GM12878 (cell line): ENCODE results near the gene CMTM5. TPM values are rescaled to one million over a fixed set of nuclear protein-coding genes. Genes with fewer than 3 reads are reported as not detected.

Source experiments
- ATAC-seq: fragments of 200-7000 bp; cut with Tn5 transposase; 3 replicates; pipeline ENCODE4 v1.9.1; 2020; ENCODE audit warnings: mild to moderate bottlenecking, moderate library complexity
- BruUV-seq: library from RNA; stranded (reverse); fragments of 400-500 nt; replicated peaks from 2 replicates; lab custom pipeline; 2021; lab: Mats Ljungman, UMichigan
- CTCF ChIA-PET: fragments of 300-600 bp; sonication (Branson Sonifier 250); formaldehyde crosslinking; extraction: SDS; loops from one replicate; lab custom pipeline; 2021; ENCODE audit warnings: inconsistent platforms; lab: Yijun Ruan, JAX
- POLR2A ChIA-PET: fragments of 350-600 bp; formaldehyde crosslinking; extraction: SDS; loops from one replicate; lab custom pipeline; 2021; ENCODE audit warnings: inconsistent platforms; lab: Charles Lee
- RAD21 ChIA-PET: fragments of 300-600 bp; sonication (Branson Sonifier 250); formaldehyde crosslinking; loops from one replicate; lab custom pipeline; 2023; ENCODE audit warnings: antibody characterized with exemption; ENCODE audit not compliant: unreplicated experiment; lab: Charles Lee
- SMC1A ChIA-PET: fragments of 300-600 bp; sonication (Branson Sonifier 250); formaldehyde crosslinking; loops from one replicate; lab custom pipeline; 2023; ENCODE audit not compliant: unreplicated experiment, uncharacterized antibody; lab: Charles Lee
- DNase-seq: peaks from one replicate; pipeline ENCODE4 v3.0.0-alpha.2; 2011; ENCODE audit warnings: low read depth, low spot score
- FAIRE-seq: peaks from 3 replicates; lab custom pipeline; 2011; peaks lifted over from hg19 to GRCh38; lab: Jason Lieb, UNC
- H2AFZ ChIP-seq: 2 replicates; pipeline ENCODE4 v1.6.0; 2011; ENCODE audit warnings: low read depth, low read length, control low read depth; ENCODE audit not compliant: control insufficient read depth
- H3K27ac ChIP-seq: 2 replicates; pipeline ENCODE4 v1.5.1; 2011; ENCODE audit warnings: control low read depth; ENCODE audit not compliant: control insufficient read depth, insufficient read depth
- H3K27me3 ChIP-seq, 2 experiments: replicated peaks in 1 of 2; 2 replicates each; pipeline versions ENCODE4 v1.6.0 to v1.6.1; 2011; ENCODE audit warnings: low read length in 1 of 2; ENCODE audit not compliant: control insufficient read depth in 2 of 2, insufficient read depth in 2 of 2
- H3K36me3 ChIP-seq, 2 experiments: 2 replicates each; pipeline ENCODE4 v1.5.1; 2011; ENCODE audit warnings: low read length in 1 of 2; ENCODE audit not compliant: control insufficient read depth in 2 of 2, insufficient read depth in 2 of 2
- H3K4me1 ChIP-seq: 2 replicates; pipeline ENCODE4 v1.6.1; 2011; ENCODE audit warnings: mild to moderate bottlenecking, low read length, moderate library complexity, mixed read lengths; ENCODE audit not compliant: control insufficient read depth, insufficient read depth
- H3K4me2 ChIP-seq: 2 replicates; pipeline ENCODE4 v1.6.0; 2011; ENCODE audit warnings: control low read depth; ENCODE audit not compliant: control insufficient read depth, insufficient read depth
- H3K4me3 ChIP-seq: fragments of 200-600 bp; sonication (generic); 2 replicates; pipeline ENCODE4 v1.5.1; 2016
- H3K79me2 ChIP-seq: 2 replicates; pipeline ENCODE4 v1.6.0; 2011; ENCODE audit warnings: low read length; ENCODE audit not compliant: control insufficient read depth, insufficient read depth
- H3K9ac ChIP-seq: 2 replicates; pipeline ENCODE4 v1.8.0; 2011; ENCODE audit warnings: low read length, control low read depth, mixed read lengths; ENCODE audit not compliant: control insufficient read depth, insufficient read depth
- H3K9me3 ChIP-seq: replicated peaks from 3 replicates; pipeline ENCODE4 v1.5.1; 2011; ENCODE audit warnings: mild to moderate bottlenecking, low read length; ENCODE audit not compliant: control insufficient read depth, insufficient read depth
- H4K20me1 ChIP-seq: 2 replicates; pipeline ENCODE4 v1.6.0; 2011; ENCODE audit not compliant: control insufficient read depth, insufficient read depth
- CREB1 ChIP-seq: IDR thresholded peaks from 2 replicates; pipeline ENCODE4 v1.6.1; 2012; ENCODE audit warnings: low read depth, mild to moderate bottlenecking, inconsistent platforms
- GATAD2B ChIP-seq: fragments of 450-650 bp; conservative IDR thresholded peaks from 2 replicates; pipeline ENCODE4 v1.6.1; 2017; ENCODE audit warnings: low read depth, mild to moderate bottlenecking, moderate library complexity
- MXI1 ChIP-seq: fragments of 150-350 bp; IDR thresholded peaks from 2 replicates; pipeline ENCODE4 v1.6.1; 2011; ENCODE audit warnings: low read depth, mild to moderate bottlenecking, inconsistent platforms, low read length, improper control_type of control experiment
- RAD21 ChIP-seq: IDR thresholded peaks from 2 replicates; pipeline ENCODE4 v1.6.1; 2011; ENCODE audit warnings: mild to moderate bottlenecking, low read depth, low read length, moderate library complexity; ENCODE audit not compliant: insufficient read depth
- RAD51 ChIP-seq: fragments of 450-650 bp; IDR thresholded peaks from 2 replicates; pipeline ENCODE4 v1.6.1; 2016; ENCODE audit warnings: moderate library complexity, mild to moderate bottlenecking, inconsistent platforms
- RUNX3 ChIP-seq: IDR thresholded peaks from 2 replicates; pipeline ENCODE4 v1.6.1; 2012; ENCODE audit warnings: low read length, inconsistent platforms
- SMC3 ChIP-seq: IDR thresholded peaks from 2 replicates; pipeline ENCODE4 v1.6.1; 2011; ENCODE audit warnings: low read length, improper control_type of control experiment, borderline replicate concordance
- SPI1 ChIP-seq: IDR thresholded peaks from 2 replicates; pipeline ENCODE4 v1.6.1; 2011; ENCODE audit warnings: low read depth, mild to moderate bottlenecking, low read length, moderate library complexity, borderline replicate concordance; ENCODE audit not compliant: insufficient read depth
- SUPT20H ChIP-seq: IDR thresholded peaks from 2 replicates; pipeline ENCODE4 v1.6.1; 2011; ENCODE audit warnings: low read depth, mild to moderate bottlenecking, low read length, moderate library complexity, borderline replicate concordance; ENCODE audit not compliant: control insufficient read depth
- YY1 ChIP-seq: IDR thresholded peaks from 2 replicates; pipeline ENCODE4 v1.6.1; 2011; ENCODE audit warnings: low read depth, mild to moderate bottlenecking, low read length
- WGBS: methylation state at CpG from one replicate; pipeline ENCODE4 v1.1.6; 2016; ENCODE audit warnings: low lambda C conversion rate; ENCODE audit not compliant: insufficient replicate concordance, insufficient coverage; ENCODE audit errors: missing lambda C conversion rate; 5-methylcytosine and 5-hydroxymethylcytosine counted together
- in situ Hi-C: fragments of 300-500 bp; cut with MboI; formaldehyde crosslinking; loops from 9 replicates; pipeline ENCODE4 v1.14.3; 2018; ENCODE audit warnings: mixed read lengths
- intact Hi-C: fragments of 100-400 bp; cut with micrococcal nuclease; formaldehyde crosslinking; loops from one replicate; pipeline ENCODE4 v1.14.2; 2022; ENCODE audit not compliant: unreplicated experiment
- polyA plus RNA-seq, 11 experiments: library from polyadenylated mRNA; depleted of rRNA in 4 of 11; unstranded in 6 of 11; stranded (reverse) in 5 of 11; fragments of >200 nt; fragmentation: Nextera tagmentation in 4 of 11; fragmentation: Illumina TruSeq in 1 of 11; extraction: Ambion mirVana in 4 of 11; extraction: Trizol in 1 of 11; gene quantifications; 1 replicate in 1 of 11; 2 replicates in 10 of 11; pipeline versions ENCODE4 v1.2.1 to v1.2.3, GENCODE V29; 2011 to 2016; ENCODE audit warnings: inconsistent platforms in 2 of 11, missing spikeins in 2 of 11, low read depth in 1 of 11
- total RNA-seq, 4 experiments: library from RNA; depleted of rRNA in 3 of 4; stranded (reverse); fragments of >200 nt in 3 of 4; fragmentation: Illumina TruSeq in 1 of 4; extraction: Trizol in 1 of 4; gene quantifications; 2 replicates each; pipeline versions ENCODE4 v1.2.1 to v1.2.3, GENCODE V29; 2013 to 2021
- TF ChIP-seq, protein P1 (sequence below), 3 experiments: IDR thresholded peaks in 2 of 3; conservative IDR thresholded peaks in 1 of 3; 2 replicates each; pipeline ENCODE4 v1.5.1; 2011; ENCODE audit warnings: low read depth in 3 of 3, low read length in 3 of 3, mild to moderate bottlenecking in 3 of 3, control low read depth in 2 of 3, moderate library complexity in 2 of 3, inconsistent platforms in 1 of 3, mixed read lengths in 1 of 3; ENCODE audit not compliant: control insufficient read depth in 2 of 3, insufficient read depth in 1 of 3; ENCODE audit errors: extremely low read depth in 1 of 3
- TF ChIP-seq, protein P2 (sequence below): IDR thresholded peaks from 2 replicates; pipeline ENCODE4 v1.6.1; 2011; ENCODE audit warnings: low read depth, low read length, improper control_type of control experiment, borderline replicate concordance

CMTM5 gene
- total and polyA plus RNA-seq, 10 of the 15 experiments (the other 5 are each of a cell fraction or from before 2014, with no cell fraction given): not detected

DNA sequence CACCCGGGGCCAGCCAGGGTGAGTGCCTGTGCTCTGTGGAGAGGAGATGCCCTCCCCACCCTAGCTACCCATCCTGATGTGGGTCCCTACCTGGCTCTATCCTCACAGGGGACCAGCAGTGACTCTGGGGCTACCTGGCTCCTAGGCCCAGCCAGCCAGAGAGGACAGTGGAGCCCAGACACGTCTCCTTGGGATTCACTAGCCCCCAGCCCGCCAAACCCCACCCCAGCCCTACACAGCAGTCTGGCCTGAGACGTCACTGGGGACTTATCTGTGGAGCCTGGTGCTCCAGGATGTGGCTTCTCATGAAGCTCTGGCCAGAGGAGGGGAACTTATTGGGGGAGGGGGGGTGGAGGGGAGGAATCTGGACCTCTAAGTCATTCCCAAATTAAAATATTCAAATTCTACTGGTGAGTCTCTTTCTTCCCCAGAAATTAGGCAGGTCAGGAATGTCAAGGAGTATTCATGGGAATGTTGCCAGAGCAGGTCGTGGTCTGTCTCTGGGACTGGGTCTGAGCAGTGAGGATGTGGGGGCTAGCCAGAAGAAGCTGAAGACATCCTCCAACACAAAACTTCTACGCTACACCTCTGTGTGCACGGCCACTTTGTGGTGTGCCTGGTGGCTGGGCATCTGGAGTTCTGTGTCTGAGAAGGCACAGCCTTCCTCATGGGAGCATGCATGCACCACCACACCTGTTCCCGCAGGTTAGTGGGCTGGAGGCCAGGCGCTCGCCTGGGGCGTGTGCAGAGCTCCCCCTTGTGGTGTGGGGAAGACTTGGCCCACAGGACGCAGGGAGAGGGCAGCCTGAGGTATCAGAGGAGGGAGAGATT is 2.7 kb downstream of the CMTM5 start:
- DNase-seq (peak; percentile 3), FAIRE-seq (peak; percentile 86), ATAC-seq (peak; percentile 96)
- ChIA-PET POLR2A (interaction anchor here (0.6 kb wide), 1 partner anchor 172 kb away, joined by 3 read pairs; no protein-coding TSS in a partner anchor), RAD21 (interaction anchor here (0.7 to 2.3 kb wide), 11 partner anchors 51 to 393 kb away, joined by 3 to 9 read pairs (median 5); partner anchors contain the start of gene PABPN1), SMC1A (interaction anchor here (0.9 to 2.1 kb wide), 9 partner anchors 53 to 303 kb away, joined by 3 to 14 read pairs (median 4); partner anchors contain the start of genes HOMEZ and PABPN1), CTCF (interaction anchor here (0.6 to 5.7 kb wide), 31 partner anchors 9 to 322 kb away, joined by 3 to 52 read pairs (median 4); partner anchors contain the start of genes C14orf119 and CEBPE)
- Histone ChIP-seq H3K4me1 (no peaks in the 10 kb centered on the region), H2AFZ (no peak overlapping the region), H3K9ac (no peak overlapping the region), H3K27me3 (no peaks in the 10 kb centered on the region; a peak in 1 of 4 replicates), H3K79me2 (no peaks in the 10 kb centered on the region), H3K9me3 (no peaks in the 10 kb centered on the region), H3K4me2 (no peak overlapping the region), H3K4me3 (no peak overlapping the region), H4K20me1 (no peaks in the 10 kb centered on the region), H3K27ac (no peak overlapping the region), H3K36me3 (no peaks in the 10 kb centered on the region)
- WGBS: 21% methylated on average over 11 of the region's 12 CpGs
- in situ Hi-C loops: loop anchor here (5.0 kb wide), 1 partner anchor 117 kb away; no protein-coding TSS in a partner anchor
- BruUV-seq: no TSS peak
- intact Hi-C loops: loop anchor here (1.0 to 2.0 kb wide), 3 partner anchors 51 to 259 kb away; no protein-coding TSS in a partner anchor
- TF ChIP-seq, protein P1, sequence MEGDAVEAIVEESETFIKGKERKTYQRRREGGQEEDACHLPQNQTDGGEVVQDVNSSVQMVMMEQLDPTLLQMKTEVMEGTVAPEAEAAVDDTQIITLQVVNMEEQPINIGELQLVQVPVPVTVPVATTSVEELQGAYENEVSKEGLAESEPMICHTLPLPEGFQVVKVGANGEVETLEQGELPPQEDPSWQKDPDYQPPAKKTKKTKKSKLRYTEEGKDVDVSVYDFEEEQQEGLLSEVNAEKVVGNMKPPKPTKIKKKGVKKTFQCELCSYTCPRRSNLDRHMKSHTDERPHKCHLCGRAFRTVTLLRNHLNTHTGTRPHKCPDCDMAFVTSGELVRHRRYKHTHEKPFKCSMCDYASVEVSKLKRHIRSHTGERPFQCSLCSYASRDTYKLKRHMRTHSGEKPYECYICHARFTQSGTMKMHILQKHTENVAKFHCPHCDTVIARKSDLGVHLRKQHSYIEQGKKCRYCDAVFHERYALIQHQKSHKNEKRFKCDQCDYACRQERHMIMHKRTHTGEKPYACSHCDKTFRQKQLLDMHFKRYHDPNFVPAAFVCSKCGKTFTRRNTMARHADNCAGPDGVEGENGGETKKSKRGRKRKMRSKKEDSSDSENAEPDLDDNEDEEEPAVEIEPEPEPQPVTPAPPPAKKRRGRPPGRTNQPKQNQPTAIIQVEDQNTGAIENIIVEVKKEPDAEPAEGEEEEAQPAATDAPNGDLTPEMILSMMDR (IDR thresholded peaks at IDR 0.05 in 2 of 3, conservative IDR thresholded peaks at IDR 0.05 in 1 of 3; ENCODE audit: control insufficient read depth in 2 of 3, extremely low read depth in 1 of 3, insufficient read depth in 1 of 3, low read depth in 3 of 3, low read length in 3 of 3): peak; percentile 92 to 97 (median 95); a peak in 5 of 6 replicates
- no peak for TF ChIP-seq CREB1
- TF ChIP-seq, protein P2, sequence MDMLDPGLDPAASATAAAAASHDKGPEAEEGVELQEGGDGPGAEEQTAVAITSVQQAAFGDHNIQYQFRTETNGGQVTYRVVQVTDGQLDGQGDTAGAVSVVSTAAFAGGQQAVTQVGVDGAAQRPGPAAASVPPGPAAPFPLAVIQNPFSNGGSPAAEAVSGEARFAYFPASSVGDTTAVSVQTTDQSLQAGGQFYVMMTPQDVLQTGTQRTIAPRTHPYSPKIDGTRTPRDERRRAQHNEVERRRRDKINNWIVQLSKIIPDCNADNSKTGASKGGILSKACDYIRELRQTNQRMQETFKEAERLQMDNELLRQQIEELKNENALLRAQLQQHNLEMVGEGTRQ: no peak
- TF ChIP-seq SMC3: peak; percentile 94
- peak; percentile 87 for TF ChIP-seq RAD21
- TF ChIP-seq MXI1: no peak
- no peak for TF ChIP-seq SUPT20H
- peak; percentile 62; the same call in 1 of the 2 replicates for TF ChIP-seq YY1
- 0 out of 2 replicates have a peak, but pooled peaks have one; percentile 27 for TF ChIP-seq GATAD2B
- peak; percentile 41; the same call in 1 of the 2 replicates for TF ChIP-seq RUNX3
- TF ChIP-seq SPI1: no peak
- TF ChIP-seq RAD51: no peak
